ENCODE data around the gene TMEM179. TPM values are rescaled to one million over a fixed set of nuclear protein-coding genes. Genes with fewer than 3 reads are reported as not detected.

TMEM179 gene
- polyA plus RNA-seq, 3 donors from 2014 or later = not detected

DNA sequence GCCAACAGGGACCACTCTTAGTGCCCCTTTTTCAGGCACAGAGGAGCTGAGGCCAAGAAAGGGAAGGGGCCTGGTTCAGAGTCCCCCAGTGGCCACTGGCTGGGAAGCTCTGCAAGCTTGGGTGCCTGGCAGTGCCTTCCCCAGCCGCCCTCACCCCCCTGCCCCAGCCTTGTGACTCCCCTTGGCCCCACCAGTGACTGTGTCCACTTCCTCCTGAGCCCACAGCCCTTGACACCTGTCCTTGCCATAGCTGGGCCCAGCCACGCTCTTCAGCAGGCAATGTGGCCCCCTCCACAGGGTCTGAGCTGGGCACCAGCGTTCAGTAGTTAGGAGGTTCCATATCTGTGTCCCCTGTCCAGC, 44.0 kb downstream of the TMEM179 start:
- H3K36me3 Mint-ChIP-seq = no peaks in the 10 kb centered on the region
- H3K4me1 Mint-ChIP-seq = no peaks in the 10 kb centered on the region
- H3K4me3 Mint-ChIP-seq = no peak overlapping the region
- peaks cover 0 to 4% (median 0%) of the 10 kb centered on the region in 3 donors for H3K27me3 Mint-ChIP-seq (ENCODE audit: low read depth in 3 of 3)
- no peak overlapping the region for H3K27ac Mint-ChIP-seq
- H3K9me3 Mint-ChIP-seq = no peaks in the 10 kb centered on the region
- no peak for DNase-seq

DNA sequence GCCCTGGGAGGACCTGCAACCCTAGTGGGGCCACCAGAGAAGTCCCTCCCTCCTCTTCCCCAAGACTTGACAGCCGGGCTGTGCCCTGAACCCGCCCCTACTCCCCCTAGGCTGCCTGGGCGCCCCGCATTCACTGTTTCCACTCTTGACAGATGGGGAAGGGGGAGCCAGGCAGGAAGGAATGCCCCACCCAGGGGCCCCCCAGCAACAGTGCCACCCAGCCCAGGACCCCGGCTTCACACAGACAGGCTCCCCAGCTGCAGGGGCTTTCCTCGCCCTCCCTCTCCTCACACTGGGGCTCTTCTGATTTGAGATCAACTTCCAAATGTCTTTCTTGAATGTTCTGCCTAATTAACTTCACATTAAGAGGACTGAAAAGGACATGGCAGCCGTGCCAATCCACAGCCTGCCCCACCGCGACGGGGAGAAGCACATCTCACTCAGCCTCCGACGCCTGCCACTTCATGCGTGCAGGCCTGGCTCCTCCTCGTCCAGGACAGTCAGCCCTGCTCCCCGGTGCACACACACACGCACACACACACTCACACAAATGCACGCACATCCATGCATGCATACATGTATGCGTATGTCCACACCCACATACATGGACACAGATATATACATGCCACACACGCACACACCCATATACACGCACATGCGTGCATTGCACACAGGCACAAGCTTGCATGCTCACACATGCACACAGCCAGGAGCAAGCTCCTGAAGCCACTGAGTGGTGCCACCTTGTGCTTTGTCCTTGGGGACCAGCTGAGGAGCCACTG, 44.6 kb downstream of the TMEM179 start:
- Mint-ChIP-seq H3K27ac (no peak overlapping the region), H3K36me3 (no peaks in the 10 kb centered on the region), H3K9me3 (no peaks in the 10 kb centered on the region), H3K27me3 (ENCODE audit: low read depth in 3 of 3) (peaks cover 0 to 4% (median 0%) of the 10 kb centered on the region in 3 donors), H3K4me3 (no peak overlapping the region), H3K4me1 (no peaks in the 10 kb centered on the region)
- no peak for DNase-seq

DNA sequence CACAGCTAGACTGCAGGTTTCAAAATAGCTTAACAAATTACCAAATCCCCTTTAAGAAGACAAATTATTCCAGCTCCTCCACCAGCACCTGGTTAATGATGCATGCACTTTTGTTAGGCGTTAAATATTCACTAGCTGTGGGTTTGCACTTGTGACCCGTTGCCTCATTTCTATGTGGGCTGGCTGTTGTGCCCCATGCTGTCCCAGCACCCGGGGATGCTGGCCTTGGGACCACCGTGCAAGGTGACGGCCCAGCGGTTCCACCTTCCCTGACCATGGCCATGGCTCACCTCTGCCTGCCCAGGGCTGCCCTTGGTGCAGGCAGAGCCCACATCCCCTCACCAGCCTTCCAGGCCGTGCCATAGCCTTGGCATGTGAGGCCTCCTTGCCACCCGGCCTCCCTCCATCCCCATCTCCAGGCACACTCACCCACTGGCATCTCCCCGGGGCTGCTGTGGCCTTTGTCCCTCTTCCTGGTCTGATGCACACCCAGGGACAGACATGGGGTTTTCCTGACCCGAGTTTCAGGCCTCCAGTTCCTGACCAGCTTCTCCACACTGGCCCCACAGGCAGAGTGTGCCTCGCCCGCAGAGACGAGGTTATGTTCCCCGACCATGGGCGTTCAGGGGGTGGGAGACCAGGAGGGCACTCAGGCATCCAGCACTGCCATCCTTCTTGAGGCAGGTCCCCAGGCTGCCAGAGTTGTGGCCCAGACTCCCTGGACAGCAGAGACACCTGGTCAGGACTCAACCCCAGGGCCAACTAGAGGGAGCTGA, 45.4 kb downstream of the TMEM179 start:
- no peaks in the 10 kb centered on the region for H3K9me3 Mint-ChIP-seq
- no peaks in the 10 kb centered on the region for H3K4me1 Mint-ChIP-seq
- H3K4me3 Mint-ChIP-seq = no peak overlapping the region
- H3K27ac Mint-ChIP-seq = no peak overlapping the region
- H3K36me3 Mint-ChIP-seq = no peaks in the 10 kb centered on the region
- H3K27me3 Mint-ChIP-seq (ENCODE audit: low read depth in 3 of 3) = peaks cover 0 to 4% (median 0%) of the 10 kb centered on the region in 3 donors
- no peak for DNase-seq

DNA sequence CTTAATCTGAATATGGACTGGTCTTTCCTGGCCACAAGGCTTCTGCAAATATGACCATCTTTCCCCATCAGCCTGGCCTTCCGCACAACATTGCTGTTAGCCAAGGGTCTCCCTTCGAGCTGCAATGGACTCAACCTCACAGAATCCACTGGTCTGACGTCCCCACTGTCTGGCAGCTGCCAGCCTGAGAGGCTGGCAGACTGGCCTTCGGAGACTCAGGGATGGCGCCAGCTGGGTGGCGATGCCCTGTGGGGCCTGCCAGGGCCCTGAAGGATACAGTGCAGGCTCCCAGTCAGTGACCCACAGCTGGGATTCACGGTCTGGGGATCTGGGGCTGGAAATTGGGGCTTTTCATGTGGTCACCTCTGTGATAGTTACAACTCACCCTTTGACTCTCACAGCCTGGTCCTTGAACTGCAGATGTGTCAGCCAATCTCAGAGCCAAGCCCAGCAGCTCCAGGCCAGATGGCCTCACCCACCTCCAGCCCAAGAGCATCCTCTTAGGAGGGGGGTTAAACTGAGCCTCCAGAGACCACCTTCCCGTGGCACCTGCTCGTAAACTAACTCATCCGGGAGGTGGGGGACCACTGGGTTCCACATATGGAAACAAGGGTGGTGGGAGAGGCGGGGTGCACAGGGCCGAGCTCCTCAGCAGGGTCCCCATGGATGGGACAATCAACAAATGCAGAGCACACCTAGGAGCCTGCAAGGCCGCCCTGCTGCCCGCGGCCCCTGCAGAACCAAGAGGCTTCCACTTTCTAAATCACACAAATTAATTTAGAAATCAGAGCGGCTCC, 46.1 kb downstream of the TMEM179 start:
- H3K27ac Mint-ChIP-seq = no peak overlapping the region
- no peaks in the 10 kb centered on the region for H3K9me3 Mint-ChIP-seq
- no peak for DNase-seq
- H3K4me3 Mint-ChIP-seq = no peak overlapping the region
- no peaks in the 10 kb centered on the region for H3K36me3 Mint-ChIP-seq
- no peaks in the 10 kb centered on the region for H3K4me1 Mint-ChIP-seq
- peaks cover 0 to 4% (median 0%) of the 10 kb centered on the region in 3 donors for H3K27me3 Mint-ChIP-seq (ENCODE audit: low read depth in 3 of 3)

DNA sequence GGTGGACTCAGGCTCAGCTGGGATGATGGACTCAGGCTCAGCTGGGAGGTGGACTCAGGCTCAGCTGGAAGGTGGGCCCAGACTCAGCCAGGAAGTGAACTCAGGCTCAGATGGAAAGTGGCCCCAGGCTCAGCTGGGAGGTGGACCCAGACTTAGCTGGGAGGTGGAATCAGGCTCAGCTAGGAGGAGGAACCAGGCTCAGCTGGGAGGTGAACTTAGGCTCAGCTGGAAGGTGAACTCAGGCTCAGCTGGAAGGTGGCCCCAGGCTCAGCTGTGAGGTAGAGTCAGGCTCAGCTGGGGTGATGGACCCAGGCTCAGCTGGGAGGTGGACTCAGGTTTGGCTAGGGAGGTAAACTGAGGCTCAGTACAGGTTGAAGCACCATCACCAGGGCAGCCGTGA, 46.8 kb downstream of the TMEM179 start:
- no peak for DNase-seq
- no peak overlapping the region for H3K27ac Mint-ChIP-seq
- H3K36me3 Mint-ChIP-seq = no peaks in the 10 kb centered on the region
- H3K27me3 Mint-ChIP-seq (ENCODE audit: low read depth in 3 of 3) = peaks cover 0 to 4% (median 0%) of the 10 kb centered on the region in 3 donors
- H3K4me3 Mint-ChIP-seq = no peak overlapping the region
- H3K9me3 Mint-ChIP-seq = no peaks in the 10 kb centered on the region
- no peaks in the 10 kb centered on the region for H3K4me1 Mint-ChIP-seq

DNA sequence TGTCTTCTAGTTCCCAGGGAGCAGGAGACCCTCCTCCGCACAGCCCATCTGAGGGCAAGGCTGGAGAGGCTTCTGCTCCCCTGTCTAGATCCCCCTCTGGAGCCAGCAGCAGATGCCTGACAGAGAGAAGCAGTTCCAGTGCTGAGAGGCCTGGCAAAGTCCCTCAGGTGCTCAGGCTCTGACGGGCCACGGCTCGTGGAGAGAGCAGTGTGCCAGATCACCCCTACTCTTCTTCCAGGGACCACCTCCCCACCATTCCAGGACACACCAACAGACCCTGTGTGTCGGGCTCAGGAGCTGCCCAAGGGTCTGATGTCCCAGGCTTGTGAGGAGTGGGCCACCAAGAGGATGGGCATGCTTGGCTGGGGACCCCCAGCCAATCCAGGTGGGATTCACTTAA, 47.5 kb downstream of the TMEM179 start:
- Mint-ChIP-seq H3K4me3 (no peak overlapping the region), H3K27ac (no peak overlapping the region), H3K9me3 (no peaks in the 10 kb centered on the region), H3K36me3 (no peaks in the 10 kb centered on the region), H3K4me1 (no peaks in the 10 kb centered on the region), H3K27me3 (ENCODE audit: low read depth in 3 of 3) (peaks cover 0 to 4% (median 0%) of the 10 kb centered on the region in 3 donors)
- no peak for DNase-seq

DNA sequence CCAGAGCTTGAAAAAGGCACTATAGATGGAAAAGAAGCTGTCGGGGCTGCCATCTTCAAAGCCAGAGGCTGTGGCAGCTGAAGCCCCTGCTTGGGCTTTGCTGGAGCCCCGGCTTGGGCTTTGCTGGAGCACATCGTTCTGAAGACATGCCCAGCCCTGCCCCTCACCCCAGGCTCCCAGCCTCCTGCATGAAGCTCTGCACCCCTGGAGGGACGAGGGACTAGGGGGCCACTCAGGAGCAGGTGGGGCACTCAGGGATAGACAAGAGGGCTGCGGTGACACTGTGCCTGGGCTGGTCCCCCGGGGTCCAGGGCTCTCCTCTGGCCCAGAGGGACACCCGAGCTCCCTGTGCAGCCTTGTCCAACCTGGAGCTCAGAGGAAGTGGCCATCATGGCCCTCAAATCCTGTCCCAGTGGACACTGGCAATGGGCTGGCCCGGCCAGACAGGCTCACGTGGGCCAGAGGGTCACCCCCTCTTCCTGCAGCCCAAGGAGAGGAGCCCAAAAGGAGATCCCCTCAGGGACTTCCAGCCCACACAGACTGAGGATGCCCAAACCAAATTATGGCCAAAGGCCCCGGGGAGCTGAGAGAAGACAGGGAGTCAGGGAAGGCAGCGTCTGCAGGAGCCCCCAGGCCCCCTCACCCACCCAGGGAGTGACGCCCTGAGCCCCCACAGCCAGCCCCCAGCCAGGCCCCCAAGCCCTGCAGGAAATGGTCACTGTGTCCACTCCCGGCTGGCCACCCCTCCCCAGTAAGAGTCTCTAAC, 48.1 kb downstream of the TMEM179 start:
- H3K9me3 Mint-ChIP-seq = no peaks in the 10 kb centered on the region
- no peaks in the 10 kb centered on the region for H3K4me1 Mint-ChIP-seq
- peaks cover 0 to under 1% (median 0%) of the 10 kb centered on the region in 3 donors for H3K27me3 Mint-ChIP-seq (ENCODE audit: low read depth in 3 of 3)
- H3K4me3 Mint-ChIP-seq = no peak overlapping the region
- no peak for DNase-seq
- no peak overlapping the region for H3K27ac Mint-ChIP-seq
- no peaks in the 10 kb centered on the region for H3K36me3 Mint-ChIP-seq

DNA sequence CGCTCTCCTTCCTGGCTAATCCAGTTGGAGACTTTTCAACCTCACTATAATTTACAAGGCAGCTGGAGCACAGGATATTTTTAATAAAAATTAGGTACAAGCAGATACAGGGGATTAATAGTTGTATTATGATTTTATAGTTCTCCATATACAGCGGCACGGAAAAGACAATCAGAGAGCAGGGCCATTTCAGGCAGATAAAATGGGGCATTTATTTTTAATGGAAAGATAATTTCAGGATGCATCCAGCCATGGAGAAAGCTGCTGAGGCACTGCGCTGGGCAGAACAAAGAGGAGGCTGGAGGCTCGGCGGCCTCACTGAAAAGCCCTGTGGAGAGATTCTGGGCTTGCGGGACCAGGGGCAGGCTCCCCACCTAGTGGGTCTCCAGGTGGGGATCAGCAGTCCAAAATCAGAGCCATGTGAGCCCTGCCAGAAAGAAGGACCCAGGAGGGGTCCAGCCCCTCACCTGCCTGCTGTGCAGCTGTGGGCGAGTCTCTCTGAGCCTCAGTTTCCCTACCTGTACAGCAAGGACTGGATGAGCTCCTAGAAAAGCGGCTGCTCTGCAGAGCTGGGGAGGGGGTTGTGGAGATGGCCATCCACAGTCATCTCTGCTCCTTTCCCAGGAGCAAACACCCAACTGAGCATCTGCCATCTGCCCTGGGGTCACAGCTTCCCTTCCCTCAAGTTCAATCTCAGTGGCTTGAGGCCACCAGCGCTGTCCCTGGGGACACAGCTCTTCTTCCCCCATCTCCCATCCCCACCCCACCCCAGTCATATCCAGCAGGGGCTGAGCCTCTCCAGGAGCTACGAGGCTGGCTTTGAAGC, 48.9 kb downstream of the TMEM179 start:
- Mint-ChIP-seq H3K4me1 (no peaks in the 10 kb centered on the region), H3K4me3 (no peak overlapping the region), H3K27ac (no peak overlapping the region), H3K36me3 (no peaks in the 10 kb centered on the region), H3K9me3 (no peaks in the 10 kb centered on the region), H3K27me3 (ENCODE audit: low read depth in 3 of 3) (peaks cover 0 to 2% (median 0%) of the 10 kb centered on the region in 3 donors)
- DNase-seq = no peak

DNA sequence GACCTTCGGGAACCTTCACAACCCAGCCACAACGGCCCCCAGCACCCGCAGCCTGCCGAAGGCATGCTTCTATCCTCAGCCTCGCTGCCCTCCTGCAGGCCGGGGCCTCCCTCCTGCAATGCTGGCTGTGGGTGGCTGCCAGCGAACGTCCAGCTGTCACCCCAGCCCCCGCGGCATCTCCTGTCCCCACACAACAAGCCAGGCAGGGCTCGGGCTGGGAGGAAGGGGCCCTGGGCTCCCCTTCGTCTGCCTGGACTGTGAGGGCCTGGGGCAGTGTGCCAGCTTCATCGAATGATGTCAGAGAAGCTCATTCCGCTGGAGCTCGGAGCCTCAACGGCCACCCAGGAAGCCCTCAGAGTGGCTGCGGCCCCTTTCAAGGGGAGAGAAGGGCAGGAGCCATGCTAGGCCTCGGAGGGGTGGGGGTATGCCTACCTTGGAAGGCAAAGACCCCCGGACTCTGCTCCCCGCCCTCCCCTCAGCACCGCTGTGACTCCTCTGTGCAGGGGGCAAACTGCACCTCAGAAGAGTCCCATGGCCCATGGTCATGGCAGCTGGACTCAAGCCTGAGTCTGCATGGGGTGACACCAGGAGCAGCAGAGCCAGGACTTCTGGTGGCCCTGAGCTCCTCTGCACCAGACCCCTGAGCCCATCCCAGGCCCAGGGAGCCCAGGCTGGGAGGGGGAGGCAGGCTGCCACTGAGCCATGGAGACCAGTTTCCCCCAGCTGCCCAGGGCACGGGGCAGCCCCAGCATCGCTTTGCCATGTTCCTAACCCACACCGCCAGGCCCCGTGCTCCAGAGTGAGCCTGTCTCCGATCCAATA, 49.8 kb downstream of the TMEM179 start:
- Mint-ChIP-seq H3K9me3 (no peaks in the 10 kb centered on the region), H3K36me3 (no peaks in the 10 kb centered on the region), H3K4me1 (no peaks in the 10 kb centered on the region), H3K27me3 (ENCODE audit: low read depth in 3 of 3) (peaks cover 0 to 2% (median 1%) of the 10 kb centered on the region in 3 donors), H3K27ac (no peak overlapping the region), H3K4me3 (no peak overlapping the region)
- no peak for DNase-seq

DNA sequence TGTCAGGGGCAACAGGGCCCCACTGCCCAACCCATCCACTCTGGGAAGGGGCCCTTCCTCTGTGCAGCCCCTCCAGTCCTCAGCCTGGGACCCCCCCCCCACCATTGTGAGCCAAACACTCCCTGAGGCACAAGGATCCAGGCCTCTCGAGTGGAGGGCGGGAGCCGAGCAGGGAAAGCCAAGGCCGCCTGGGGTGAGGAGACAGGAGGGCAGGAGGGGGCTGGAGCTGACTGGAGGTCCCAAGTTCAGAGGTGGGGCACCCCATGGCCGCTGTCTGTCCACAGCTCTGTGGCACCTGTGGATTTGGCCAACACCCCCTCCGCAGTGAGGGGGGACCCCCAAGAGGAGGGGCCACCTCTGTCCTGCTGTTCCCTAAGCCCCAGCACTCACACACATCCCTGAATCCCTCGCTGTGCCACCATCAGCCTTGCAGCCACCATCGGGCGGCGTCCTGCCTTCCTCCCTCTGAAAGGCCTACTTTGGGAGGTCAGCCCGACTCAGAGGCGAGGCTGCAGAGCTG, 50.4 kb downstream of the TMEM179 start:
- Mint-ChIP-seq H3K36me3 (no peaks in the 10 kb centered on the region), H3K27me3 (ENCODE audit: low read depth in 3 of 3) (peaks cover 0 to 2% (median 1%) of the 10 kb centered on the region in 3 donors), H3K27ac (no peak overlapping the region), H3K4me1 (no peaks in the 10 kb centered on the region), H3K9me3 (no peaks in the 10 kb centered on the region), H3K4me3 (no peak overlapping the region)
- no peak for DNase-seq

DNA sequence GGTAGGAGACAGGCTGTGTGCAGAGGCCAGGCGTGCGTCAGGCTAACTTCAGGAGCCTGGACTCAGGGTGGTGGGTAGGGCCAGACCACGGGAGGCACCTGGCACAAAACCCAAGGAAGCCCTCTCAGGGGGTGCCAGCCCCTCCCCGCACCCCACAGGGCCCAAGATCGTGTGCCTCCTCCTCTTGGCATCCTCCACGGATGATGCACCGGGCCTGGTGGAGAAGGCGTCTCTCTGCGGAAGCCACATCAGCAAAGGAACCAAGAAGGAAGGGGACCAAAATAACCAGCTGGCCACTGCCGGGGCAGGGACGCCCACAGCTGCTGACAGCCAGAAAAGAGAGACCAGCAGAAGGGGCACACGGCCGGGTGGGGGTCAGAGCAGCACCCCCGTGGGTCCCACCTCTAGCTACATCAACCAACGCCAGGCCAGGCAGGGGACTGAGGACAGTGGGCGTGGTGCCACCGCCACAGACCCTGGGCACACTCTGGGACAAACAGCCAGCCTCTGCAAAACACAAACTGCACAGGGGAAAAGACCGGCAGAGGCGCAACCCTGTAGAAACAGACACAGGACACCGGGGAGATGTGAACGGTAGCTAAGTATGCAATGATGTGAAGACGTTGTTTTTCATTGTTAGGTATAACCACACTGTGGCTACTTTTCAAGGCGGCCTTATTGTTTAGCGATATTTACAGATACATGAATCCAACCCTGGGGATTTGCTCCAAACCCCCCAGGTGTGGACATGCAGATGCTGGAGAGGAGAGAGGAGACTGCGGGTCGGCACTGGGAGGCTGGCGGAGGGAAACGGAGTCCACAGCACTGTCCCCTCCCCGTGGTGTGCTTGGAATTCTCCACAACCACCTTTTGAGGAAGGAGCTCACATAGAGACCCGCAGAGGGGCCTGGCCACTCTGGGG, 51.1 kb downstream of the TMEM179 start:
- Mint-ChIP-seq H3K9me3 (no peaks in the 10 kb centered on the region), H3K4me3 (no peak overlapping the region), H3K27ac (no peak overlapping the region), H3K36me3 (no peaks in the 10 kb centered on the region), H3K27me3 (ENCODE audit: low read depth in 3 of 3) (peaks cover 0 to 2% (median 1%) of the 10 kb centered on the region in 3 donors), H3K4me1 (no peaks in the 10 kb centered on the region)
- no peak for DNase-seq

All from immature natural killer cell (primary cell).